Left renal pelvis (tissue), 4 donors: Measurements from ENCODE around the gene BRD7. TPM values are rescaled to one million over a fixed set of nuclear protein-coding genes. Genes with fewer than 3 reads are reported as not detected.
"Not testable (repeated sequence)": the region's sequence is repeated elsewhere in the genome, so short reads cannot be mapped to it uniquely, and the experiment has no call there.

Experiments used
- DNase-seq, 4 donors: peaks; one replicate each; pipeline ENCODE4 v3.0.0-alpha.2; 2013; ENCODE audit warnings: low read depth in 4 of 4, low spot score in 3 of 4
- polyA plus RNA-seq, 4 donors: library from polyadenylated mRNA; unstranded; fragments of 120-200 nt; gene quantifications; one replicate each; pipeline ENCODE4 v1.2.1, GENCODE V29; 2013; ENCODE audit not compliant: insufficient read length in 4 of 4

Gene BRD7
- polyA plus RNA-seq, 4 donors: 82.4 to 138 (median 117) TPM

DNA sequence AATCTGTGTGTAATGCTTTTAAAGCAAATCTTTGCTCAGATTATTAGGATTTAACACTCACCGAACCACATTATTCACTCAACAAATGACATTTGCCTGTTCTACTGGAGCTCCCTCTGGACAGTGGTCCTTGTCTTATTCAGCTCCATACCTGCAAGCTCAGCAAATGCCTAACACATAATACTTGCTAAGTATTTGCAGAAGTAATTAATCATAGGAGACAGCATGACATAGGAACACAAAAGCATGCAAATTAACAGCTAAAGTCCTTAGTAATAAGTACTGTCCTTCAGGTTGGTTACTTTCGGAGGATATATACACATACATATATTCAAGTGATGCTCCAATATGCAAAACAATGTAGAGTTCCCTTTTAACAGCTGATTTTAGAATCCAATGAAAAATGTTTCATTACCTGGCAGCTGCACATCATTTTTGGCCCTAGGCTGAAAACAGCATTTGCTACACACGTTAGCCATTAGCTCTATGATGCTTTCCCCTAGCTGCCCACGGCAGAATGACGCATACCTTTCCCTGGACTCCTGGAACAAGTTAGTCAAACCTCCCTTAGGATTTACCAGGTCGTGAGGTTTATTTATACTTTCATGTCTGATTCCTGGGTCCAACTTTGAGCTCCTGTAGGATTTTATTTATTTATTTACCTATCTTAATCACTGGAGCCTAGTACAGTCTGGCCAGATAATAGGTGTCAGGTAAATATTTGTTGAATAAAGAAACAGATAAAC is 8.6 kb downstream of the BRD7 start:
- no peak for DNase-seq

DNA sequence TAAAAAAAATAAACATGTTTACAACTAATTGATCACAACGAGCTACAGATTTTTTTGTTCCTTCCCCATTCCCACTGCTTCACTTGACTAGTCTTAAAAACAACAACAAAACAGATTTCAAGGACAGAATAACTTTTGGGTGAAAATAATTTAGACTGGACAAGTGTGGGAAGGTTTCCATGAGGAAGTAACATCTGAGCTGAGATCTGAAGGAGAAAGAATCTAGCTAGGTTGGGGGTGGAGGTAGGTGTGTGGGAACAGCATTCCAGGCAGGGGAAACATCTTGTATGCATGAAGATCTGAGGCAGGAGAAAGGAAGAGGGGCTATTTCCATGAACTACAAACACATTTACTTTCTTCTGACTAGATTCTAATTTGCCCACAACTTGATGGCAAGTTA is 9.2 kb downstream of the BRD7 start:
- no peak for DNase-seq

DNA sequence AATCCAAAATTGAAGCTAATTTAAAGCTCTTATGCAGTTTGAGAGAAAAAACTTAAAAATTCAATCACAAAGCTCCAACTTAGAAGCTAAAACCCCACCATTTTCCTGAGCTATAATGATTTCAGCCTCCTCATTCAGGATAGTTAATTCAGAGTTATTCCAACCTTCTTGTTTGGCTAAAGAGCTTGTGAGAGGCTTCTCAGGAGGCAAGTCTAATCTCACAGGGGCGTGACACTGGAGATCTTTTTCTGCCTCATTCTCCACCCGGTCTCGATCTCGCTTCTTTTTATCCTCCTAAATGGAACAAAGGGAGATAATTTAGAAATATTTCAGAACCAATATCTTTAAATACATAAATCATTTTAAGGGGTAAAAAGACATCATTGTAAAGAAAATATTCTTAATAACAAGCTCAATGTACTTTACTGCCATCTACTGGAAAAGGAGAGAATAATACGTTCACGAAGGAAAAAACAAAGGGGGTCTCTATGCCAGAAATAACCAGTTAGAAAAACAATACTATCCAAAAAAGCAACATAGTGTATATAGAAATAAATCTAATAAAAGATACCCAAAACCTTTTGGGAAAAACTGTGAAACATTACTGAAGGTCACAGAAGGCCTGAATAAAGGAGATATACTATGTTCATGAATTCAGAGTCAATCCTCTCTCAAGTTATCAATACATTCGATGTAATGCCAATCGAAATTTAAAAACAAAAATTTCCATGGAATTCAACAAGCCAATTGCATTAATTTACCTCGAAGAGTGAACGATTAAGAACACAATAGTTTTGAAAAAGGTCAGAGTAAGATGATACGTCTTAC is 13.9 kb downstream of the BRD7 start:
- no peak for DNase-seq

DNA sequence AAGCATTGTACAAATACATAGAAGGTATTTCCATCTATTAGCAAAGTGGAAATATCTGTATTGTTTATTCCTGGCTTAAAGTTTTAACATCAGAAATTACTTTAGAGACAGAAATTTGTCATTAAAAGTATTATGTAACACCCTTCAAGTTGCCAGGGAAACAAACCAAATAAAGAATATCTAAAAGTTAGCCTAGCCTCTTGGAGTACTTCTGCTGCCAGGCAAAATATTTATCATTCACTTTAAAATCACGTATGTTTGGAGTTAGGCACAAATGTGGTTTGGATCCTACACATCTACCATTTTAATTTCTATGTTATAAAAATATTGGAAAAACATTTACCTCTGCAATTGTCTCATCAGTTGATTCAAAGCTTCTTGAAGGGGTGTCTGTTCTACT is 14.7 kb downstream of the BRD7 start:
- DNase-seq: no peak

DNA sequence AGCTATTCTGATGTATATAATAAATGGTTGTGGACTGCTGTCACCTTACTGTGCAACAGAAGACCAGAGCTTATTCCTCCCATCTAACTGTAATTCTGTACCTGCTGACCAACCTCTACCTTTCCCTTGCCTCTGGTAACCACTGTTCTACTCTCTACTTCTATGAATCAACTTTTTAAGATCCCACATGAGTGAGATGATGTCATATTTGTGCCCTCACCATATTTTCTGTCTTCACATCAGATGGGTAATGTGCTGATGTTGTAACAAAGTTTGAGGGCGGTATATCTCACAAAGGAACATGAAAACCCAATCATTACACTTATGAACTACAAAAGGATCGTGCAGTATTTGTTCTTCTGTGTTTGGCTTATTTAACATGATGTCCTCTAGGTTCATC is 16.8 kb downstream of the BRD7 start:
- no peak for DNase-seq

DNA sequence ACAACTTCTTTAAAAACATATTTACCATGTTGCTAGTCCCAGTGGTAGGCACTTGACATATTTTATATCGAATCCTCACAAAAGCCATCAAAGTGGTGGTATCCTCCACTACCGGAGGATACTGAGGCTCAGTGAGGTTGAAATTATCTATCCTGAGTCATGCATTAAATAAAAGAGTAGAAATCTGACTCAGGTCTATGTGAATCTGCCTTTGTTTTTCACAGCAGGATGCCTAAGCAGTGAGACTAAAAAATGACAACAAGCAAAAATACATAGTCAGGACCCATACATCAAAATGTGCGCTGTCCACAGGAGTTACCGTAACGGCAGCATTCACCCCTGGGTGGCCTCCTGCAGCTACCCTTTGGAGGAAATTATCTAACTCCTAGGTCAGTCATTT is 17.7 kb downstream of the BRD7 start:
- DNase-seq: no peak

DNA sequence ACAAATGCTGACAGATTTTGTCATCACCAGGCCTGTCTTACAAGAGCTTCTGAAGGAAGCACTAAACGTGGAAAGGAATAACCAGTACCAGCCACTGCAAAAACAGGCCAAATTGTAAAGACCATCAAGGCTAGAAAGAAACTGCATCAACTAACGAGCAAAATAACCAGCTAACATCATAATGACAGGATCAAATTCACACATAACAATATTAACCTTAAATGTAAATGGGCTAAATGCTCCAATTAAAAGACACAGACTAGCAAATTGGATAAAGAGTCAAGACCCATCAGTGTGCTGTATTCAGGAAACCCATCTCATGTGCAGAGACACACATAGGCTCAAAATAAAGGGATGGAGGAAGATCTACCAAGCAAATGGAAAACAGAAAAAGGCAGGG is 23.6 kb downstream of the BRD7 start:
- DNase-seq: not testable (repeated sequence)

DNA sequence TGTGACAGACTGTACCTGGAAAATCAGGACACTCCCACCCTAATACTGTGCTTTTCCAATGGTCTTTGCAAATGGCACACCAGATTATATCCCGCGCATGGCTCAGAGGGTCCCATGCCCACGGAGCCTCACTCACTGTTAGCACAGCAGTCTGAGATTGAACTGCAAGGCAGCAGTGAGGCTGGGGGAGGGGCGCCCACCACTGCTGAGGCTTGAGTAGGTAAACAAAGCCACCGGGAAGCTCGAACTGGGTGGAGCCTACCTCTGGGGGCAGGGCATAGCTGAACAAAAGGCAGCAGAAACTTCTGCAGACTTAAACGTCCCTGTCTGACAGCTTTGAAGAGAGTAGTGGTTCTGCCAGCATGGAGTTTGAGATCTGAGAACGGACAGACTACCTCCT is 25.2 kb downstream of the BRD7 start:
- not testable (repeated sequence) for DNase-seq

DNA sequence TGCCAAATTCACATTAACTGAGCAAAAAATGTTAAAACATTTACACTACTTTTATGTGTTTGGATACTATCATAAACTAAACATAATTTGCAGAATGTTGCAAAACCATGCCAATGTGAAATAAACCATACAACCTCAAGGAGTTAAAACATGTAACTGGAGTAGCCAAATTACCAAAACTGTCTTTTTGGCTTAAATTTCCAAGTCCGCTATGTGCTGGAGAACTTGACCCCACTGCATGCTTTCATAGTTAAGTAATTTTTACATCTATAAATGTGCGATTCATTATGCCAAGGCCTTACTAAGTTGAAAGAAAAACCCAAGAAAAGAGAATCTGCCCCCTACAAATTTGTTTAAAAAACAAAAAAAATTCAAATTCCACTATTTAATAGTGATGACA is 28.2 kb downstream of the BRD7 start:
- DNase-seq: no peak

DNA sequence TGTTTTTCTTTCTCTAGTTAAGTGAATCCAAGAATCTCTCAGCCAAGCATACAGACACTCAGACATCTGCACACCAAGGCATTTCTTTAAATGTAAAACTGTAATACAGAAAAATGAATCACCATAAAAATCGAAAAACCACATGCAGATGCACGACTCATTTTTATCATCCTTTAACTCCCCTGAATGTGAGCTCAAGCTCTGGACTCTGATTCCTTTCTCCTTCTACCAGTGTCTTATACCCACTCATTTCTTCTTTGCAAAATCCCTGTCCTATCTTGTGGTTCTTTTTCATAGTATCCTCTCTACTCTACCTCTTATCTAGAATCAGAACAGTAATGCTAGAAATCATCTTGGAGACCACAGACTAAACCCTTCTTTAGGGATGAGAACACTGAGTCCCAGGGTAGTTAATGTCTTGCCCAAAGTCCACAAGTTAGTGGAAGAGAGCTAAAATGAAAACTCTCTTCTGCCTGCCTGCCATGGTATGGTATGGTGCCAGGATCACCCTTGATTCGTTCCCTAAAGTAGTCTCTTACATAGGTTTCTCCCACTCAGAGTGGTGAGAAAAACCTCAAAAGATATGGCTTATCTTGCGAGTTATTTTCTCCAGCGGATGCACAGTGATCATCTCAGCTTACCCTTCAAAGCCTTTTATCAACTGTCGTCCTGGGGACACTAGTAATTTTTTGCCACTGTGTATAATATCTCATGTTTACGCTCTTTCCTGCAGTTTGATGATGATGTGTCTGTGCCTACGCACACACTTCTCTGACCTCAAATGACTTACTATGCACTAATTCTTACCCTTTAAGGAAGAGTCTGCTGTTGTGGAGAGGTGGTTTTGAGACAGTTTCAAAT is 30.2 kb downstream of the BRD7 start:
- DNase-seq: no peak

DNA sequence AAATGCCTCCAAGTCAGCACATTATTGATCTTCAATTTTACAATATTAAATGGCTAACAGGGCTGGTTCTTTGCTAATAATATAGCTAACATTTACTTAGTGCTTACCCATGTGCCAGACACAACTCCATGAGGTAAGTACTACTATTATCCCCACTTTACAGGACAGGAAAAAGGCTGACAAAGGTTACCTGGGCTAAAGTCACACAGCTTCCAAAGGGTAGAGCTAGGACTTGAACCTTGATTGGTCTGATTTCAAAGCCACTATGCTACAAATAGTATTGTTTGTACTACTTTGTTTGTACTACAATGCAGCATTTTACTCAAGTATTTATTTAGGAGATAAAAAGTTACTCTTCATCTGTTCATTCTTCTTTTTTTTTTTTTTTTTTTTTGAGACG is 31.9 kb downstream of the BRD7 start:
- no peak for DNase-seq

DNA sequence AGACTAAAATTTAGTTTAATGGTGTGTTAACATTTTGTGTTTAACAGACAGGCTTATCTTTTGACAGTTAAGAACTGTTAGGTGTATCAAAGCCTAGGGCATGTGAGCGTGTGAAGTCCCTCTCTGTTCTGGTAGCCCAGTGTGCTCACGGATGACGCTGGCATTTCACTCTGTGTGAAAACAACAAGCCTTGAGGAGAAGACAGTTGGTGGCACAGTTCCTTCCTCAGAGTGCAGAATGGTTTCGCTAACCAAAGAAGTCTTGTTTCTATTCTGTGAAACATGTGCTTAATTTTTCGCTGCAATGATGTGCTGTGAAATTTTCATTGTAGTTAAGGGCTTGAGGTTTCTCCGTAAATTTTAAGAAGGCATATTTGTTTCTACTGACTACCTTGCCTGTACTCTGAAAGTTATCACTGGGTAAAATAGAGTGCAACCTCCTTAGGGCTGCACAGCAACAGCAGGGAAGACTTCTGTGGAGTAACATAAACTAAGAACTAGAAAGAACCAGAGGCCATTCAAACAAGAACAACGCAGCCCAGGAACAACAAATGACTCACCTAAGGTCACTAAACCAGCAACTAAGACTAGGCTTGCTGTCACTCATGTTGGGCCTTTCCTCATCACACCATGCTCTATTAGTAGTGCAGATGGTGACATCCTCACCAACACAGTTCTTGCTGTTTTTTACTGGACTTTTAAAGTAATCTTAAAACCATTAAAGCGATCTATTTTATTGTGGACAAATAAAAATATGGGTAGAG is 33.4 kb downstream of the BRD7 start:
- no peak for DNase-seq

DNA sequence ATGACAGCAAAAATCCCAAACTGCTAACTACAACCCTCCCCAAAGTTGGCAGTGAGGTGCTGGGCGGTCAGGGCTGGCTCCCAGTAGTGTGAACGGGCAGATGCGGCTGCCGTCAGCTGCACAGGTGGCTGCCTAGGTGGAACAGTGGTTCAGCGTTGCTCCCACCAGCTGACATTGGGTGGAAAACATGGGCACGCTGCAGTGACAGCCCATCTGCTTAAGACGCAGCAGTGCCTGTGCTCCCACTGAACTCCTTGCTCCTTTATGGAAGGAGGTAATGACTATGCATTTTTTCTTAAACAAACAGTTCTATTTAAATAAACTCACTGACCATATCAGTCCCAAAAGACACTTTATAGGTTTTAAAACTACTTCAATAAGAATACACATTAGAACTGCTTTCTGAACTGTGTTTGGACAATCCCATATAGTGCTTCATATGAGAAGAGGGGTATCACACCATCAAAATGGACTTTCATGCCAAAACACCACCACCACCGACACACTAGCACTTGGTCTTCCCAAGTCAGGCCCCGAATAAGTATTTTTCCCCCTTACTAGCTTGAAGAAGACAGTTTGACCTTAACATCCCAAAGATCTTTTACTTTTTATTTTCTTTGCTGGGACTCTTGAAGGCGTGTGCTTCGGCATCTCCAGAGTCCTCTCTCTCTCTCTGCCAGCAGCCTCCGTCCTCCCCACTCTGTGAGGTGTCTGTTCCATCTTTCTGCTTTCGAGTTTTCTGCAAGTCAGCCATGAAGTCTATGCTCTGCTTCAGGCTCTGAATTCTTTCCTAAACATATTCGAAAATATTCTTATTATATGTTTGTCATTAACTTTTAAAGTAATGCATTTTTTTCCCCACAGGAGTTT is 34.4 kb downstream of the BRD7 start:
- DNase-seq: no peak

DNA sequence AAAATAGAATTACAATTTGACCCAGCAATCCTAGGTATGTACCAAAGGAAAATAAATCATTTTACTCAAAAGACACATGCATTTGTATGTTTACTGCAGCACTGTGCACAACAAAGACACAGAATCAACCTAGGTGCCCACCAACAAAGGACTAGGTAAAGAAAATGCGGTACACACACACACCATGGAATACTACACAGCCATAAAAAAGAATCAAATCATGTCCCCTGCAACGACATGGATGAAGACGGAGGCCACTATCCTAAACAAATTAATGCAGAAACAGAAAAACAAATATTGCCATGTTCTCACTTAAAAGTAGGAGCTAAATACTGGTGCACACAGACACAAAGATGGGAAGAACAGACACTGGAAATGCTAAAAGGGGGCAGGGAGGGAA is 36.2 kb downstream of the BRD7 start:
- DNase-seq: no peak

DNA sequence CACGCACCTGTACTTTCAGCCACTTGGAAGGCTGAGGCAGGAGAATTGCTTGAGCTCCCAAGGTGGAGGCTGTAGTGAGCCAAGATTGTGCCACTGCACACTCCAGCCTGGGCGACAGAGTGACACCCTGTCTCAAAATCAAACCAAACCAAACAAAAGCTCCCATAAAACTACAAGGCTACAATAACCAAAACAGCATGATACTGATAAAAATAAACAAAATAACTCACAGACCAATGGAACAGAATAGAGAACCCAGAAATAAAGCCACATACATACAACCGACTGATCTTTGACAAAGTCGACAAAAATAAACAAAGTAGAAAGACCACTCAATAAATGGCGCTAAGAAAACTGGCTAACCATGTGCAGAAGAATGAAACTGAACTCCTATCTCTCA is 37.2 kb downstream of the BRD7 start:
- DNase-seq: no peak

DNA sequence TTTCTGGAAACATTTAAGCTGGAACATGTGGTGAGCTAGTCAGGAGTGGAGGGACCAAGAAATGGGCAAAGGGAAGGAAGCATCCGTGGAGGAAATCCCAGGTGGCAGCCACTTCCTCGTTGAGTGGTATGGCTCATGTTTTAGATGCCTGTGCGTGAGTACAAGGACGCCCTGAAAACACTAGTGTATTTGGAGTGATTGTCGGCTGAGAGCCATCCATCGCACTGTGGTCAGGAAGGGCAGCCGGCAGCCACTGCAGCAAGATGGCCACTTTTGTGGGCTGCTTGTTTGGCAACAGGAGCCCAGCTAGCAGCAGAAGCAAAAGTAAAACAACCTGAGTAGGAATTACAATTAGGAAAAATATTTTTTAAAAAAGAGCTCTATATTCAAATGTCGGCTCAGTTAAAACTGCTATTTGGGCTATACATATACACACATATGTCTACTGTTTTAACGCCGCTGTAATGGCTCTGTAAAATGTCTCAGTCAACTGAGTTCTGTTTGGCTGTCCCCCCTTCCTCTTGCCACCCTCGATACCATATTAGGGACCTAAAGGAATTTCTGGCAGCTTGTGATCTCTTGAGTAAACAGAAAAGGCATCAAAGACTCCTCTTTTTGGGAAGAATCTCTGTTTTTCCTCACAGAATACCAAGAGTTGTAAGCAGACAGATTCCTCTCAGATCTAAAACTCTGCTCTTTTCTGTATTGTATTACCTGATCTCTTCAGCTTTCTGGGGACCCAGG is 39.2 kb downstream of the BRD7 start:
- DNase-seq: no peak

DNA sequence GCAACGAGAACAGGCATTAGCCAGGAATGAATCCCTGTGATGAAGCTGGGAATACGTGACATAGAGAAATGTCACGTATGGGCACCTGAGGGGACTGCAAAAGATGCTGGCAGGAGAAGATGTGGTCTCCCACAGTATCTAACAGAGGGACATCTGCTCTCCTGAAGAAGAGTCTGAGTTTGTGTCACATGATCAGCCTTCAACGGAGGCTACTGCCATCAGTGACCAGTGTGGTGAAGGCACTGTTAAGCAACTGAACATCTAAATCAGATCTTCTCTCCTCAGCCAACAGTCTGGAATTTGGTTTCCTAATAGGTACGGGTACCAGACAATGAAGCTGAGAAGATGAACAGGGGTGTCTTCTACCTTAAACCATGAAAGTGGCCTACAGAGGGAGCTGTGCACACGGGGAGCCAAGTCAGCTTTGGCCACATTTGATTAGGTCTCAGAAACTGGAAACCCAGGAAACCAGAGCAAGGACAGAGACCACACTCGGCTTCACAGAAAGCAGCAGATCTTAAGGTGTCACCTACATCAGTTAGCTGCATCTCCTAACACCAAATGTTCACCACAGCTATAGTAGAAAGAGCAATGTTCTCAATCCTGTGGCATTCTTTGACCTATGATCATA is 41.8 kb downstream of the BRD7 start:
- DNase-seq: no peak

DNA sequence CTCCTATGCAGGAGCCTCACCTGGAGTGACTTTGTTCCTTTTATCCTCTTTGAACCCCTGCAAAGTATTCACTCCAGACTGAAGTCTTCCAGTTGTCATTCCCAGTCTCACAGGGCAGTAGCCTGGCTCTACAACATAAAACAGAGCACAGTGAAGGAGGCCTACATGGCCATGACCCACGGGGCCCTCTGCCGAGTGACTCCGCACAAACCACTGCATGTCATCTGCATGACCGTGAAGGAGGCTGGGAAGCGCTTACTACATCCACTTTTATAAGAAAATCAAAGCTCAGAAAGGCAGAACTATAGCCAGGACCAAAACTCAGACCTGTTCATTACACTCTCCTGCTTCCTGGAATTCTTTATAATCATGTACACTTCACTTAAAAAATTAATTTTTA is 42.5 kb downstream of the BRD7 start:
- DNase-seq: no peak
